ENCODE results near the gene SMIM15.

Gene SMIM15

GRCh38 chr5:61115968-61116367 is 46.3 kb downstream of the SMIM15 start:
- CTCF ChIA-PET: interaction anchor here (0.7 kb wide), 1 partner anchor 495 kb away, joined by 5 read pairs; no protein-coding TSS in a partner anchor
- Histone ChIP-seq H3K9me3 (ENCODE audit: control insufficient read depth, insufficient read depth, low read depth, low read length) (no peaks in the 10 kb centered on the region), H3K4me1 (ENCODE audit: control insufficient read depth, insufficient read depth, low read length) (no peaks in the 10 kb centered on the region), H3K27ac (ENCODE audit: extremely low read depth, low read depth, low read length) (no peak overlapping the region), H3K36me3 (ENCODE audit: control insufficient read depth in 2 of 2, insufficient read depth in 1 of 2, low read length in 2 of 2) (no peaks in the 10 kb centered on the region), H3K4me3 (ENCODE audit: low read depth, low read length) (no peak overlapping the region)
- POLR2A ChIA-PET: no interaction called here
- no peak for TF ChIP-seq ZNF488 (tag by site-specific recombination; IDR thresholded peaks at IDR 0.05)
- no peak for TF ChIP-seq ZNF138 (tag by site-specific recombination; IDR thresholded peaks at IDR 0.05; ENCODE audit: borderline replicate concordance)
- TF ChIP-seq ZBTB1 (tag by site-specific recombination; IDR thresholded peaks at IDR 0.05): no peak
- no peak for TF ChIP-seq ZNF449 (tag by site-specific recombination; IDR thresholded peaks at IDR 0.05)
- no peak for TF ChIP-seq ZNF658 (tag by site-specific recombination; IDR thresholded peaks at IDR 0.05)
- TF ChIP-seq ZNF202 (tag by site-specific recombination; IDR thresholded peaks at IDR 0.05; ENCODE audit: borderline replicate concordance): no peak
- TF ChIP-seq ZNF423 (tag by site-specific recombination; IDR thresholded peaks at IDR 0.05): no peak
- no peak for TF ChIP-seq ZNF660 (tag by site-specific recombination; IDR thresholded peaks at IDR 0.05)
- no peak for TF ChIP-seq ZNF404 (tag by site-specific recombination; IDR thresholded peaks at IDR 0.05)
- no peak for TF ChIP-seq ZNF18 (tag by site-specific recombination; IDR thresholded peaks at IDR 0.05)
- TF ChIP-seq ZBTB44 (tag by site-specific recombination; IDR thresholded peaks at IDR 0.05): no peak
- no peak for TF ChIP-seq HOXD13 (CRISPR knock-in tag; IDR thresholded peaks at IDR 0.05; ENCODE audit: borderline replicate concordance)
- TF ChIP-seq ZNF645 (tag by site-specific recombination; IDR thresholded peaks at IDR 0.05): no peak
- no peak for TF ChIP-seq ZIC2 (tag by site-specific recombination; IDR thresholded peaks at IDR 0.05)
- no peak for TF ChIP-seq ZSCAN30 (tag by site-specific recombination; IDR thresholded peaks at IDR 0.05)
- TF ChIP-seq ZNF335 (tag by site-specific recombination; conservative IDR thresholded peaks at IDR 0.05): no peak
- TF ChIP-seq ZNF391 (tag by site-specific recombination; IDR thresholded peaks at IDR 0.05; ENCODE audit: borderline replicate concordance, low read depth): no peak
- no peak for TF ChIP-seq BCL6B (tag by site-specific recombination; IDR thresholded peaks at IDR 0.05)
- TF ChIP-seq FEZF1 (tag by site-specific recombination; IDR thresholded peaks at IDR 0.05): no peak
- no peak for TF ChIP-seq ZNF521 (tag by site-specific recombination; IDR thresholded peaks at IDR 0.05)

Data from HEK293 (cell line).